AG20443 (cell line): Measurements from ENCODE around the gene DNAJC3.
"Not testable (repeated sequence)": the region's sequence is repeated elsewhere in the genome, so short reads cannot be mapped to it uniquely, and the experiment has no call there.

Experiments used
- DNase-seq: peaks from one replicate; pipeline ENCODE4 v3.0.0; 2012; ENCODE audit warnings: low spot score, mixed read lengths

DNAJC3 gene

DNA sequence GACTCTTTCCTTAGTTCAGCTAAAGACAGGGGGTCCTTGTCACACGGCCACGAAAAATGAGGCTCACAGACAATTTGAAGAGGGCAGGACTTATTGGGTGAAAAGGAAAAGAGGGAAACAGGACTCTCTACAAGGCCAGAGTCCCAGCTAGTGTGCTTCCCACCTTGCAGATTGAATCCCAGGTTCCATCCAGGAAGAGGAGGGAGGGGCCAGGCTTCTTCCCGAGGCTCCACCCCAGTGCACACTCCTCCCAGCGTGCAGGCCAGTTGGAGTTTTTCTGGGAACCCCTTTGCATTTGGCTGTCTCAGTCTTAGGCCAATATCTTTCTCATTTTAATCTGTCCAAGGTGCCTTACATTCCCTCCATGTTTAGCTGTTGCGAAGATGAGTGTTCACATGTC, 106.8 kb downstream of the DNAJC3 start:
- no peak for DNase-seq

DNA sequence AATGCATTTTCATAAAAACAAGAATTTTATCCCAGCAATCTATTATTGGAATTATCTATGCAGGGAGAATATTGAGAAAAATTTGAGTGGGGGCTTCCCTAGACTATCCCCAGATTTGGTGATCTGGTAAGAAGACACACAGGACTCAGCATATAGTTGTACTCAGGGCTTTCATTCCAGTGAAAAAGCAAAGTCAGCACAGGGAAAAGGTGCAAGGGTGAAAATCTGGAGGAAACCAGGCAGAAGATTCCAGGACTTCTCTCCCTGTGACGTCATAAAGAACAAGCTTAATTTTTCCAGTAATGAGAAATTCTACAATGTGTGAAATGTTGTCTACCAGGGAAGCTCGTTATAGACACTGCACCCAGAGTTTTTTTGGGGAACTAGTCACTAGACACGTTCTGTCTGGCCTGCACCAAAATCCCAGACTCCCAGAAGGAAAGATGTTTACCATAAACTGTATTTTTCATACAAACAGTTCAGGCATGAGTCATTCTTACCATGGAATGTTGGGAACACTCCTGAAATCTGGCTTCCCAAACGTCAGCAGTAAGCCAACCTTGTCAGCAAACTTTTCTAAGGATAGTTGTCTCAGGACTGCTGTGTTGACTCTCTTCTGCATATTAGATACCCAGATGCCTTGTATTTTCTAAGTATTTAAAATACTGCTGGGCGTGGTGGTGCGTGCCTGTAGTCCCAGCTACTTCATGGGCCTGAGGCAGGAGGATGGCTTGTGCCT, 107.4 kb downstream of the DNAJC3 start:
- DNase-seq, result peak; percentile 77

GRCh38 chr13:95784900-95785290, 108.0 kb downstream of the DNAJC3 start:
- no peak for DNase-seq

DNA sequence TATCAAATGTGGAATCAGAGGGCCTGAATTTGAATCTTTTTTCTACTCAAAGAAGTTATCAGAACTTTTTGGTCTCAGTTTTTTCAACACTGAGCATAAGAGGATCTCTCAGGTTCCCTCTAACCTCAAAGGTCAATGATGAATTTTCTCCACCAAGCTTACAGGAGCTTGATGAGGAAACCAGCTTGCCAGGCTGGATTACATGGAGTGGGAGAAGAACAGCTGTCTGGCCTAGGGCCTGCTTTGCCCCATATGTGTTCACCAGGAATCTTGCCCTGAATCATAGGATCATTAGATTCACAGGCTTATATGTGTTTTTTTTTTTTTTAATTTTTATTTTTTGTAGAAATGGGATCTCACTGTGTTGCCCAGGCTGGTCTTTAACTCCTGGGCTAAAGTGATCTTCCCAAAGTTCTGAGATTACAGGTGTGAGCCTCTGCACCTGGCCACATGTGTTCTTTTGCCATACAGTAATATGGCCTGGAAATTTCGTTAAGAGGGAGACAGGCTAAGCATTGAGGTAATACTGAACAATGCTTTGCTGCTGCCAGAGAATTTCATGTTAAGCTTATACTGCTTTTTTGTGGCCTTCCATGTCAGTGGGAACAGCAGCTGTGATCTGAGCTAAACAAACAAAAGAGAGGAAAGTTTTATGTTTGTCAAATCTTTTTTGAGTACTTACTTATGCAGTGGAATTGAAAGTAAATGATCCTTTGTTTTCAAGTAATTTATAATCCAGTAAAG, 110.6 kb downstream of the DNAJC3 start:
- no peak for DNase-seq

- DNase-seq, result no peak
Measured at GRCh38 chr13:95788100-95788463, 111.1 kb downstream of the DNAJC3 start.

DNA sequence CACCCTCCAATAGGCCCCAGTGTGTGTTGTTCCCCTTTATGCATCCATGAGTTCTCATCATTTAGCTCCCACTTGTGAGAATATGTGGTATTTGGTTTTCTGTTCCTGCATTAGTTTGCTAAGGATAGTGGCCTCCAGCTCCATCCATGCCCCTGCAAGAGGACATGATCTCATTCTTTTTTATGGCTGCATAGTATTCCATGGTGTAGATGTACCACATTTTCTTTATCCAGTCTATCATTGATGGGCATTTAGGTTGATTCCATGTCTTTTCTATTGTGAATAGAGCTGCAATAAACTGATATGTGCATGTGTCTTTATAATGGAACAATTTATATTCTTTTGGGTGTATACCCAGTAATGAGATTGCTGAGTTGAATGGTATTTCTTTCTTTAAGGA, 112.4 kb downstream of the DNAJC3 start:
- DNase-seq, result not testable (repeated sequence)

- DNase-seq, result no peak
Measured at GRCh38 chr13:95791084-95791722, 114.3 kb downstream of the DNAJC3 start.

GRCh38 chr13:95793018-95793555, 116.1 kb downstream of the DNAJC3 start:
- no peak for DNase-seq

DNA sequence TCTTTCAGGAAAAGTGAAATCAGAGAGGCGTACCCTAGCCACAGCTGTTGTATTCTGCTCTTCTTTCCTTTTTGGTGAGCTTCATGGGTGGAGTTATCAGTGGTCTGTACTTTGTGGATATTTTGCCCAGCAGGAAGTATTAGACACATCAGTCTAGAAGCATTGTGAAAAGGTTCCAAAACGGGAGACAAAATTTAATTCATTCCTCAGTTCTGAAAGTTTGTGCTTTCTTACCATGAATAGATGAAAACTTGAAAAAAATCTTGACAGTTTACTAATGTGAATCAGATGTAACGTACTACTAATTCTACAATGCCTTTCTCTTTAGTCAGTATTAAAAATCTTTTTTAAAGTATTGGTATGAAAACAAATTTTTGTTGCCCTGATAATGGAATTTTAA, 116.8 kb downstream of the DNAJC3 start:
- no peak for DNase-seq

- no peak for DNase-seq
Measured at GRCh38 chr13:95797016-95797415, 120.1 kb downstream of the DNAJC3 start.

DNA sequence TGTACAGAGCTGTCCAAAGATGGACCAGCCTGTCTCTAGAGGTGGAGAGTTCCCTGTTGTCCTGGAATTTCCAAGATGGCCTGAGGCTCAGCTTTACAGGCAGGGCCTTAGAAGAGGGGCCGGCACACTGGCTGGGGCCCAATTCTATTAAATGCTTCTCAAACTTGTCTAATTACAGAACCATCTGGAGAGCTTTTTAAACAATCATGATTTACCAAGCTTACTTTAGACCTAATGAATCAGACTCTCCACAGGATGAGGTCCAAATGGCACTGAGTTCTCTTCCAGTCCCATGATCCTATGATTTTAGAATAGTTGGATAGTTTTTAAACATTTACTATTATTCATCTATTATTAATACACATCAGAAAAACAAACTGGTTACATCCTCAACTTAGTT, 123.5 kb downstream of the DNAJC3 start:
- no peak for DNase-seq

- no peak for DNase-seq
Measured at GRCh38 chr13:95801825-95802224, 124.9 kb downstream of the DNAJC3 start.

DNA sequence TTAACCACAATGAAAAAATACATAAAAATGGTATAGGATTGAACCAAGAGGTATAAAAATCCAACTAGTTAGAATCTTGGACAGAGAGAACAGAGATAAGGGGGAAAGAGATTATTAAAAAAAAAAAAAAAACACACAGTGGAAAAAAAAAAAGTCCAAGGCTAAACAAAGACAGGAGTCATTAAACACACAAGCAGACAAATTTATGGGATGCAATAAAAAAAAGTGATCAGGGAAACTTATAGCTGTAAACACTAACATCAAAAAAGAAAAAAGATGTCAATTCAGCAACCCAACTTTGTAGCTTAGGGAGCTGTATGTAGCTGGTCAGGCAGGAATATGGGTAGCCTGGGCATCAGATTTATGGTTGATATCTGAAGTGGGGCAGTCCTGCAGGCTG, 129.0 kb downstream of the DNAJC3 start:
- no peak for DNase-seq

- no peak for DNase-seq
Measured at GRCh38 chr13:95809429-95809828, 132.5 kb downstream of the DNAJC3 start.

DNA sequence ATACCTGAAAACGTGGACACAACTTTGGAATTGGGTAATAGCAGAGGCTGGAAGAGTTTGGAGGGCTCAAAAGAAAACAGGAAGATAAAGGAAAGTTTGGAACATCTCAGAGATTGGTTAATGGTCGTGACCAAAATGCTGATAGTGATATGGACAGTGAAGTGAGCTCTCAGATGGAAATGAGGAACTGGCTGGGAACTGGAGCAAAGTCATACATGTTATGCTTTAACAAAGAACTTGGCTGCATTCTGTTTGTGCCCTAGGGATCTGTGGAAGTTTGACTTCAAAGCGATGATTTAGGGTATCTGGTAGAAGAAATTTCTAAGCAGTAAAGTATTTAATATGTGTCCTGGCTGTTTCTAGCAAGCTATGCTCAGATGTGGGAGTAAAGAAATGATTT, 136.2 kb downstream of the DNAJC3 start:
- no peak for DNase-seq

DNA sequence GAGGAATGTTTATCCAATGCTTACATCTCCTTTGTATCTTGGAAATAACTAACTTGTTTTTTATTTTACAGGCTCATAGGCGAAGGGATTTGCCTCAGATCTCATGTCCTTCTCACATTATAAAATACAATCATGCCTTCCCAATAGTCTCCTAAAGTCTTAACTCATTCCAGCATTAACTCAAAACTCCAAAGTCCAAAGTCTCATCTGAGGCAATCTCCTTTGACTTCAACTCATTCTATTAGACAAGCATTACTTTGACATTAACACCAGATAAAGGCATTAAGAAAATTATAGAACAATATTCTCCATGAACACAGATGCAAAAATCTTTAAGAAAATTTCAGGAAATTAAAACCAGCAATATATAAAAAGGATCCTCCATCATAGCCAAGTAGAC, 137.6 kb downstream of the DNAJC3 start:
- DNase-seq, result no peak

- DNase-seq, result no peak
Measured at GRCh38 chr13:95822303-95822702, 145.4 kb downstream of the DNAJC3 start.

DNA sequence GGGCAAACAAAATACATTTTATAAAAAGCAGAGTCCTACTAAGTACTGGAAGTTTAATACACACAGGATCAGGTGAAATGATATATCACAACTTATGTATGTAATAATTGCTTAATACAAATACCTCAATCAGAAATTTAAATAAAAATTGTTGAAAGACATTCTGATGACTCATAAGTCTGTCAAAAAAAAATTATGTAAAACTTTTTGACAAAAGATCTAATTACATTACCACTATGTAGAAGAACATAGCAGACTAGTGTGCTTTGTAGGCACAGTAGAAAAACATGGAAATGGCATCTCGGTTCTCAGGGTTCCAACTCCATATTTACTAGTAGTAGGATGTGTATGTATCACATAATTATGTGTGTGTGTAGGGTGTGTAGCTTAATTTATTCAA, 156.2 kb downstream of the DNAJC3 start:
- DNase-seq, result no peak

- no peak for DNase-seq
Measured at GRCh38 chr13:95833719-95834118, 156.8 kb downstream of the DNAJC3 start.

GRCh38 chr13:95834134-95834765, 157.3 kb downstream of the DNAJC3 start:
- peak; percentile 79 for DNase-seq

DNA sequence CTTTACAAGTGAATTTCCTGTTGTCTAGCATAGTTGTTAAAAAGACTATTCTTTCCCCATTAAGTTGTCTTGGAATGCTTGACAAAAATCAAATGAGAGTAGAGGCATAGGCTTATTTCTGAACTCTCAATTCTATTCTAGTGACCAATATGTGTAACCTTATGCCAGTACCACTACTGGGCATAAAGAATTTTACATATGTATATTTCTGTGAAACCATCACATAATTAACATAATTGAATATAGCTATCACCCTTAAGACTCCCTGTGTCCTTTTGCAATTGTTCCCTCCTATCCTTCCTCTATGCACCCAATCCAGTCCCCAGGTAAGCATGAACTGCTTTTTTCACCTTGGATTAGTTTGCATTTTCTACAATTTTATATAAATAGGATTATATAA, 165.0 kb downstream of the DNAJC3 start:
- no peak for DNase-seq

GRCh38 chr13:95842898-95843297, 166.0 kb downstream of the DNAJC3 start:
- no peak for DNase-seq
